ENCODE results near the gene LRCH2.

DNA sequence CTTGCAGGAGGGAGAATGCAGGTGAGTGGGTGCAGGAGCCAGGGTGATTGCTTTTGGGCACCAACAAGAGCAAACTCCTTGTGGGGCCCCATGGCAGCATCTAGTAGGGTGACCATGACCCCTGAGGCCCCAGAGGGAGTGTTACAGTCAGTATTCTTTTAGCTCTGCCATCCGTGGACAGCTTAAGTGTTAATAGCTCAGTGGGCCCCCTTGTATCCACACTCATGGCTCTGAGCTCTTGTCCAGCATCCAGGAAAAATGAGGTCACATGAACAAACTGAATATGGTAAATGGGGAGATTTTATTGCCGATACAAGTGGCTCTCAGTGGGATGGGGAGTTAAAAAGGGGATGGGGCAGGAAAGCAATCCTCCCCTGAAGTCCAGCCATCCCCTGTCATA is 27.3 kb upstream of the LRCH2 start:
- TF ChIP-seq EP300 (IDR thresholded peaks at IDR 0.05): no peak
- TF ChIP-seq, protein P1, sequence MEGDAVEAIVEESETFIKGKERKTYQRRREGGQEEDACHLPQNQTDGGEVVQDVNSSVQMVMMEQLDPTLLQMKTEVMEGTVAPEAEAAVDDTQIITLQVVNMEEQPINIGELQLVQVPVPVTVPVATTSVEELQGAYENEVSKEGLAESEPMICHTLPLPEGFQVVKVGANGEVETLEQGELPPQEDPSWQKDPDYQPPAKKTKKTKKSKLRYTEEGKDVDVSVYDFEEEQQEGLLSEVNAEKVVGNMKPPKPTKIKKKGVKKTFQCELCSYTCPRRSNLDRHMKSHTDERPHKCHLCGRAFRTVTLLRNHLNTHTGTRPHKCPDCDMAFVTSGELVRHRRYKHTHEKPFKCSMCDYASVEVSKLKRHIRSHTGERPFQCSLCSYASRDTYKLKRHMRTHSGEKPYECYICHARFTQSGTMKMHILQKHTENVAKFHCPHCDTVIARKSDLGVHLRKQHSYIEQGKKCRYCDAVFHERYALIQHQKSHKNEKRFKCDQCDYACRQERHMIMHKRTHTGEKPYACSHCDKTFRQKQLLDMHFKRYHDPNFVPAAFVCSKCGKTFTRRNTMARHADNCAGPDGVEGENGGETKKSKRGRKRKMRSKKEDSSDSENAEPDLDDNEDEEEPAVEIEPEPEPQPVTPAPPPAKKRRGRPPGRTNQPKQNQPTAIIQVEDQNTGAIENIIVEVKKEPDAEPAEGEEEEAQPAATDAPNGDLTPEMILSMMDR (IDR thresholded peaks at IDR 0.05): no peak

Data from tibial nerve (tissue), 4 donors.